Loucy (cell line): ENCODE results near the gene FGFR4.

Source experiments
- H2AFZ ChIP-seq: fragments of 200-600 bp; sonication (generic); 2 replicates; pipeline ENCODE4 v1.6.0; 2016; ENCODE audit warnings: antibody characterized with exemption, mild to moderate bottlenecking, low read length, moderate library complexity
- H3F3A ChIP-seq: fragments of 200-600 bp; 2 replicates; pipeline ENCODE4 v1.6.0; 2016; ENCODE audit warnings: antibody characterized with exemption, low read depth, mild to moderate bottlenecking
- H3K27me3 ChIP-seq: fragments of 200-600 bp; sonication (generic); 2 replicates; pipeline ENCODE4 v1.6.1; 2014; ENCODE audit warnings: low read length, mild to moderate bottlenecking; ENCODE audit not compliant: insufficient read depth, poor library complexity, severe bottlenecking
- H3K36me3 ChIP-seq: fragments of 200-600 bp; sonication (generic); 2 replicates; pipeline ENCODE4 v1.6.1; 2016; ENCODE audit warnings: low read length; ENCODE audit not compliant: insufficient read depth
- H3K4me1 ChIP-seq: fragments of 200-600 bp; sonication (generic); 2 replicates; pipeline ENCODE4 v1.5.1; 2014; ENCODE audit warnings: low read length, mild to moderate bottlenecking; ENCODE audit not compliant: insufficient read depth, poor library complexity, severe bottlenecking
- H3K4me2 ChIP-seq: fragments of 200-600 bp; sonication (generic); 2 replicates; pipeline ENCODE4 v1.6.0; 2014; ENCODE audit warnings: antibody characterized with exemption, low read length, low read depth, mild to moderate bottlenecking; ENCODE audit not compliant: poor library complexity, severe bottlenecking
- H3K4me3 ChIP-seq: fragments of 200-600 bp; sonication (generic); 2 replicates; pipeline ENCODE4 v1.5.1; 2014; ENCODE audit warnings: low read length, mild to moderate bottlenecking, mixed read lengths; ENCODE audit not compliant: poor library complexity, severe bottlenecking
- H3K79me2 ChIP-seq: fragments of 200-600 bp; sonication (generic); 2 replicates; pipeline ENCODE4 v1.6.1; 2014; ENCODE audit warnings: low read length; ENCODE audit not compliant: insufficient read depth
- H3K9ac ChIP-seq: fragments of 200-600 bp; sonication (generic); 2 replicates; pipeline ENCODE4 v1.6.0; 2014; ENCODE audit warnings: mild to moderate bottlenecking, low read depth, low read length, moderate library complexity; ENCODE audit not compliant: poor library complexity, severe bottlenecking
- H3K9me2 ChIP-seq: fragments of 200-600 bp; sonication (generic); replicated peaks from 2 replicates; pipeline ENCODE4 v1.6.1; 2016; ENCODE audit warnings: low read depth, low read length, mixed read lengths
- H3K9me3 ChIP-seq: fragments of 200-600 bp; sonication (generic); 2 replicates; pipeline ENCODE4 v1.6.1; 2014; ENCODE audit warnings: mild to moderate bottlenecking, antibody characterized with exemption, low read length, low read depth; ENCODE audit not compliant: insufficient read depth
- H4K20me1 ChIP-seq: fragments of 200-600 bp; sonication (generic); 2 replicates; pipeline ENCODE4 v1.6.0; 2014; ENCODE audit warnings: antibody characterized with exemption, low read length, mild to moderate bottlenecking; ENCODE audit not compliant: insufficient read depth, poor library complexity, severe bottlenecking
- CTCF ChIP-seq: fragments of 200-600 bp; sonication (generic); conservative IDR thresholded peaks from 2 replicates; pipeline ENCODE4 v1.5.1; 2014; ENCODE audit warnings: mild to moderate bottlenecking, antibody characterized with exemption, low read length
- EZH2phosphoT487 ChIP-seq: fragments of 200-600 bp; IDR thresholded peaks from 2 replicates; pipeline ENCODE4 v1.6.1; 2018; ENCODE audit warnings: antibody characterized with exemption, mild to moderate bottlenecking, moderate library complexity, borderline replicate concordance

Gene FGFR4

GRCh38 chr5:177130211-177131018 lies 43.7 kb downstream of the FGFR4 start:
- Histone ChIP-seq H3K27me3 (no peaks in the 10 kb centered on the region), H3K9ac (no peak overlapping the region)

GRCh38 chr5:177131019-177131320 lies 44.3 kb downstream of the FGFR4 start:
- Histone ChIP-seq H3K9me3 (no peaks in the 10 kb centered on the region), H3K9ac (no peak overlapping the region), H3K4me2 (no peak overlapping the region), H3K27me3 (no peaks in the 10 kb centered on the region), H2AFZ (no peak overlapping the region), H3K4me1 (peaks cover 8% of the 10 kb centered on the region), H3F3A (no peaks in the 10 kb centered on the region), H3K9me2 (no peaks in the 10 kb centered on the region), H4K20me1 (no peaks in the 10 kb centered on the region), H3K36me3 (no peaks in the 10 kb centered on the region), H3K4me3 (no peak overlapping the region), H3K79me2 (peaks cover 15% of the 10 kb centered on the region)
- TF ChIP-seq EZH2phosphoT487 (no peak), CTCF (no peak)

More at GRCh38 chr5:177130211-177131018, 43.7 kb downstream of the FGFR4 start:
- H2AFZ ChIP-seq, result no peak overlapping the region
- no peaks in the 10 kb centered on the region for H3K9me3 ChIP-seq
- H3K79me2 ChIP-seq, result peaks cover 10% of the 10 kb centered on the region
- H3K4me1 ChIP-seq, result peaks cover 5% of the 10 kb centered on the region
- H3K36me3 ChIP-seq, result no peaks in the 10 kb centered on the region
- H3K9me2 ChIP-seq, result no peaks in the 10 kb centered on the region
- no peaks in the 10 kb centered on the region for H4K20me1 ChIP-seq
- no peaks in the 10 kb centered on the region for H3F3A ChIP-seq
- no peak overlapping the region for H3K4me2 ChIP-seq
- TF ChIP-seq CTCF (no peak), EZH2phosphoT487 (no peak)
- H3K4me3 ChIP-seq, result no peak overlapping the region

- no peaks in the 10 kb centered on the region for H3K36me3 ChIP-seq
- H3K4me2 ChIP-seq, result no peak overlapping the region
- H2AFZ ChIP-seq, result no peak overlapping the region
- no peak for TF ChIP-seq CTCF
- no peak for TF ChIP-seq EZH2phosphoT487
- no peak overlapping the region for H3K4me3 ChIP-seq
- H3K9me3 ChIP-seq, result no peaks in the 10 kb centered on the region
- no peaks in the 10 kb centered on the region for H3K9me2 ChIP-seq
- H4K20me1 ChIP-seq, result no peaks in the 10 kb centered on the region
- peaks cover 8% of the 10 kb centered on the region for H3K4me1 ChIP-seq
- no peaks in the 10 kb centered on the region for H3F3A ChIP-seq
- no peak overlapping the region for H3K9ac ChIP-seq
- peaks cover 21% of the 10 kb centered on the region for H3K79me2 ChIP-seq
- no peaks in the 10 kb centered on the region for H3K27me3 ChIP-seq
These were observed 44.8 kb downstream of the FGFR4 start for GRCh38 chr5:177131352-177132135.
